SK-N-SH (cell line): ENCODE measurements around the gene RAD51B. TPM values are rescaled to one million over a fixed set of nuclear protein-coding genes. Genes with fewer than 3 reads are reported as not detected.

Experiments used
- CTCF ChIA-PET: fragments of 300-600, 350-600 bp; formaldehyde crosslinking; extraction: SDS; loops from one replicate; lab custom pipeline; 2021; lab: Yijun Ruan, JAX
- POLR2A ChIA-PET: fragments of 350-600 bp; sonication (Branson Sonifier 250); formaldehyde crosslinking; extraction: SDS; loops from one replicate; lab custom pipeline; 2020; ENCODE audit warnings: antibody characterized with exemption, inconsistent platforms; lab: Yijun Ruan, JAX
- DNase-seq: peaks from one replicate; pipeline ENCODE4 v3.0.0; 2012
- H2AFZ ChIP-seq: fragments of 200-600 bp; sonication (generic); 2 replicates; pipeline ENCODE4 v1.8.1; 2016; ENCODE audit warnings: antibody characterized with exemption, mild to moderate bottlenecking, low read depth
- H3F3A ChIP-seq: fragments of 200-600 bp; sonication (generic); replicated peaks from 2 replicates; pipeline ENCODE3; 2016; ENCODE audit warnings: antibody characterized with exemption, mild to moderate bottlenecking; ENCODE audit not compliant: insufficient read depth
- H3K27ac ChIP-seq, 2 experiments: fragments of 200-500 bp in 1 of 2; fragments of 200-600 bp in 1 of 2; sonication (Bioruptor generic) in 1 of 2; sonication (generic), shearing (Covaris generic) in 1 of 2; 2 replicates each; pipeline versions ENCODE4 v1.5.1 to v1.6.1; 2014 to 2016; ENCODE audit warnings: low read depth in 2 of 2, inconsistent platforms in 1 of 2, low read length in 1 of 2, mild to moderate bottlenecking in 1 of 2, mixed read lengths in 1 of 2
- H3K27me3 ChIP-seq: fragments of 200-600 bp; sonication (generic), shearing (Covaris generic); 2 replicates; pipeline ENCODE4 v1.6.1; 2016; ENCODE audit warnings: mixed run types; ENCODE audit not compliant: insufficient read depth
- H3K36me3 ChIP-seq, 2 experiments: fragments of 200-500 bp in 1 of 2; fragments of 200-600 bp in 1 of 2; sonication (Bioruptor generic) in 1 of 2; sonication (generic) in 1 of 2; replicated peaks in 1 of 2; 2 replicates each; pipeline versions ENCODE3 to v1.5.1; 2014 to 2016; ENCODE audit warnings: low read length in 1 of 2, mild to moderate bottlenecking in 1 of 2; ENCODE audit not compliant: insufficient read depth in 2 of 2, control insufficient read depth in 1 of 2
- H3K4me1 ChIP-seq, 2 experiments: fragments of 200-500 bp in 1 of 2; fragments of 200-600 bp in 1 of 2; sonication (Bioruptor generic) in 1 of 2; sonication (generic), shearing (Covaris generic) in 1 of 2; 2 replicates each; pipeline versions ENCODE4 v1.5.1 to v1.6.1; 2014 to 2016; ENCODE audit warnings: low read depth in 1 of 2, low read length in 1 of 2, mixed run types in 1 of 2; ENCODE audit not compliant: insufficient read depth in 2 of 2, control insufficient read depth in 1 of 2
- H3K4me2 ChIP-seq: fragments of 200-600 bp; sonication (generic), shearing (Covaris generic); 2 replicates; pipeline ENCODE4 v1.6.1; 2017; ENCODE audit warnings: mixed run types
- H3K4me3 ChIP-seq, 2 experiments: fragments of 200-500 bp in 1 of 2; fragments of 200-600 bp in 1 of 2; sonication (Bioruptor generic) in 1 of 2; sonication (generic), shearing (Covaris generic) in 1 of 2; 2 replicates each; pipeline versions ENCODE4 v1.5.1 to v1.8.1; 2014 to 2016; ENCODE audit warnings: low read depth in 2 of 2, inconsistent platforms in 1 of 2, low read length in 1 of 2, mild to moderate bottlenecking in 1 of 2, mixed read lengths in 1 of 2, moderate library complexity in 1 of 2
- H3K79me2 ChIP-seq: fragments of 200-600 bp; sonication (generic); 2 replicates; pipeline ENCODE4 v1.8.1; 2017; ENCODE audit warnings: mild to moderate bottlenecking; ENCODE audit not compliant: insufficient read depth
- H3K9ac ChIP-seq: fragments of 200-600 bp; sonication (generic); 2 replicates; pipeline ENCODE4 v1.6.1; 2017; ENCODE audit warnings: mixed run types
- H3K9me2 ChIP-seq: fragments of 200-600 bp; sonication (generic); 2 replicates; pipeline ENCODE4 v1.6.1; 2017; ENCODE audit warnings: mixed run types
- H3K9me3 ChIP-seq: fragments of 200-600 bp; sonication (generic); 2 replicates; pipeline ENCODE4 v1.6.1; 2017; ENCODE audit warnings: mixed run types, mild to moderate bottlenecking, moderate library complexity
- H4K20me1 ChIP-seq: fragments of 200-600 bp; sonication (generic); 2 replicates; pipeline ENCODE4 v1.6.1; 2017; ENCODE audit warnings: mild to moderate bottlenecking, mixed run types; ENCODE audit not compliant: insufficient read depth
- CHD2 ChIP-seq: fragments of 150-350 bp; IDR thresholded peaks from 2 replicates; pipeline ENCODE4 v1.6.1; 2018; ENCODE audit warnings: low read length; ENCODE audit not compliant: partially characterized antibody
- EZH2phosphoT487 ChIP-seq: fragments of 200-600 bp; sonication (generic); IDR thresholded peaks from 2 replicates; pipeline ENCODE4 v1.6.1; 2017; ENCODE audit warnings: low read depth, mixed run types, mild to moderate bottlenecking, antibody characterized with exemption, moderate library complexity, borderline replicate concordance
- FOSL2 ChIP-seq: IDR thresholded peaks from 2 replicates; pipeline ENCODE4 v1.4.0; 2012; ENCODE audit warnings: low read depth, mild to moderate bottlenecking, moderate library complexity, borderline replicate concordance
- FOXM1 ChIP-seq: IDR thresholded peaks from 2 replicates; pipeline ENCODE4 v1.4.0; 2012; ENCODE audit warnings: low read depth, mild to moderate bottlenecking
- GABPA ChIP-seq: IDR thresholded peaks from 2 replicates; pipeline ENCODE4 v1.4.0; 2012; ENCODE audit warnings: low read depth, mild to moderate bottlenecking
- GATA2 ChIP-seq: sonication (generic); formaldehyde crosslinking; IDR thresholded peaks from 2 replicates; pipeline ENCODE4 v1.5.0; 2020; ENCODE audit warnings: mild to moderate bottlenecking, missing genetic modification reagents
- MAX ChIP-seq: IDR thresholded peaks from 2 replicates; pipeline ENCODE4 v1.4.0; 2012; ENCODE audit warnings: low read depth
- MEF2A ChIP-seq: IDR thresholded peaks from 2 replicates; pipeline ENCODE4 v1.4.0; 2012; ENCODE audit warnings: low read depth, borderline replicate concordance
- MXI1 ChIP-seq: IDR thresholded peaks from 2 replicates; pipeline ENCODE4 v1.6.1; 2012; ENCODE audit warnings: mild to moderate bottlenecking, low read depth, low read length, improper control_type of control experiment
- PBX3 ChIP-seq: IDR thresholded peaks from 2 replicates; pipeline ENCODE4; 2012
- POLR2AphosphoS5 ChIP-seq: IDR thresholded peaks from 2 replicates; pipeline ENCODE4 v1.6.1; 2012; ENCODE audit warnings: low read depth, low read length
- RFX5 ChIP-seq: IDR thresholded peaks from 2 replicates; pipeline ENCODE4 v1.6.1; 2012; ENCODE audit warnings: mild to moderate bottlenecking, improper control_type of control experiment, low read length
- RXRA ChIP-seq: IDR thresholded peaks from 2 replicates; pipeline ENCODE4 v1.4.0; 2012; ENCODE audit warnings: low read depth, mild to moderate bottlenecking, borderline replicate concordance
- SMC3 ChIP-seq: IDR thresholded peaks from 2 replicates; pipeline ENCODE4 v1.6.1; 2012; ENCODE audit warnings: low read depth, low read length, improper control_type of control experiment
- TAF1 ChIP-seq: IDR thresholded peaks from 2 replicates; pipeline ENCODE4 v1.6.1; 2012; ENCODE audit warnings: low read depth, mild to moderate bottlenecking, low read length, moderate library complexity, borderline replicate concordance
- TCF12 ChIP-seq: IDR thresholded peaks from 2 replicates; pipeline ENCODE4 v1.4.0; 2012
- TEAD4 ChIP-seq: IDR thresholded peaks from 2 replicates; pipeline ENCODE4 v1.4.0; 2012; ENCODE audit warnings: mild to moderate bottlenecking, borderline replicate concordance; ENCODE audit not compliant: insufficient read depth
- ZBTB33 ChIP-seq: IDR thresholded peaks from 2 replicates; pipeline ENCODE4 v1.4.0; 2012; ENCODE audit warnings: low read depth, borderline replicate concordance
- WGBS: methylation state at CpG from one replicate; pipeline ENCODE4 v1.1.6; 2017; ENCODE audit warnings: low lambda C conversion rate; 5-methylcytosine and 5-hydroxymethylcytosine counted together
- polyA plus RNA-seq, 3 experiments: library from polyadenylated mRNA; depleted of rRNA; stranded (reverse); fragments of >200 nt; gene quantifications; 2 replicates each; pipeline ENCODE4 v1.2.3, GENCODE V29; 2012
- TF ChIP-seq, protein P1 (sequence below): fragments of 150-350 bp; IDR thresholded peaks from 2 replicates; pipeline ENCODE4 v1.6.1; 2016; ENCODE audit warnings: mild to moderate bottlenecking, low read depth, low read length

Gene RAD51B
- polyA plus RNA-seq, 1 of the 3 experiments (the other 2 are of a cell fraction) = 6.0 TPM

DNA sequence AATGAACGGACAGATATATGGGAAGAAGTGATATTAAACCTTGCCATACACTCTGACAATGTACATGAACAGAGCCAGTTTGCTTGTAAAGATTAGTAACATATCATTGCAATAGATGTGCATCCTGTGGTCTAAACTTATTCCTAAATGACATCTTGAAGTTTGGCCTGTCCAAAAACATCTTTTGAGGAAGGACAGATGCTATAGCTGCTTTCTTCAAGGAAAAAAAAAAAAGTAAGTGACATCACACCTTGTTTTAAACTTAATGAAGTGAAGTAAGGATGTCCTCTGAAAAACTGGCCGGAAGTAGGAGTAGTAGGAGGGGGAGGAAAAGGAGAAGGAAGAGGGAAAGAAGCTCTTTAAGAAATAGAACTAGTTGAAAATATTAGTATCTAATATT lies 132.8 kb downstream of the RAD51B start:
- Histone ChIP-seq H3K4me2 (no peak overlapping the region), H3K9ac (no peak overlapping the region)
- POLR2A ChIA-PET = interaction anchor here (0.7 kb wide), 1 partner anchor 300 kb away, joined by 3 read pairs; no protein-coding TSS in a partner anchor

GRCh38 chr14:67952786-67953185 lies 133.2 kb downstream of the RAD51B start:
- no peak overlapping the region for H2AFZ ChIP-seq
- no peaks in the 10 kb centered on the region for H3K9me3 ChIP-seq
- no peak for DNase-seq
- no peak for TF ChIP-seq MAX
- TF ChIP-seq ZBTB33 = no peak
- TF ChIP-seq GABPA = no peak
- TF ChIP-seq TEAD4 = no peak
- TF ChIP-seq MXI1 = no peak
- no peak for TF ChIP-seq FOSL2
- no peak for TF ChIP-seq PBX3
- TF ChIP-seq TAF1 = no peak
- TF ChIP-seq TCF12 = no peak
- no peak for TF ChIP-seq MEF2A
- TF ChIP-seq POLR2AphosphoS5 = no peak
- H3K9ac ChIP-seq = no peak overlapping the region
- H3K36me3 ChIP-seq = no peaks in the 10 kb centered on the region
- no peaks in the 10 kb centered on the region for H3F3A ChIP-seq
- no peak overlapping the region for H3K4me3 ChIP-seq
- no peaks in the 10 kb centered on the region for H4K20me1 ChIP-seq
- CTCF ChIA-PET = interaction anchor here (1.3 kb wide), 1 partner anchor 837 kb away, joined by 3 read pairs; no protein-coding TSS in a partner anchor
- no peaks in the 10 kb centered on the region for H3K9me2 ChIP-seq
- H3K79me2 ChIP-seq = no peaks in the 10 kb centered on the region
- POLR2A ChIA-PET = no interaction called here
- H3K4me1 ChIP-seq = no peaks in the 10 kb centered on the region; a peak in 1 of 4 replicates
- no peak overlapping the region for H3K4me2 ChIP-seq
- no peaks in the 10 kb centered on the region for H3K27me3 ChIP-seq
- H3K27ac ChIP-seq = no peak overlapping the region; a peak in 1 of 4 replicates

More for the DNA sequence above, 132.8 kb downstream of the RAD51B start:
- Histone ChIP-seq H3K9me3 (no peaks in the 10 kb centered on the region), H3K4me3 (no peak overlapping the region), H4K20me1 (no peaks in the 10 kb centered on the region), H3K4me1 (no peaks in the 10 kb centered on the region; a peak in 1 of 4 replicates), H2AFZ (no peak overlapping the region), H3K79me2 (no peaks in the 10 kb centered on the region), H3K9me2 (no peaks in the 10 kb centered on the region), H3F3A (no peaks in the 10 kb centered on the region), H3K36me3 (no peaks in the 10 kb centered on the region), H3K27ac (no peak overlapping the region; a peak in 1 of 4 replicates), H3K27me3 (no peaks in the 10 kb centered on the region)
- TF ChIP-seq RXRA = no peak
- TF ChIP-seq CHD2 = no peak
- no peak for TF ChIP-seq SMC3
- no peak for TF ChIP-seq RFX5
- TF ChIP-seq GABPA = no peak
- TF ChIP-seq, protein P1, sequence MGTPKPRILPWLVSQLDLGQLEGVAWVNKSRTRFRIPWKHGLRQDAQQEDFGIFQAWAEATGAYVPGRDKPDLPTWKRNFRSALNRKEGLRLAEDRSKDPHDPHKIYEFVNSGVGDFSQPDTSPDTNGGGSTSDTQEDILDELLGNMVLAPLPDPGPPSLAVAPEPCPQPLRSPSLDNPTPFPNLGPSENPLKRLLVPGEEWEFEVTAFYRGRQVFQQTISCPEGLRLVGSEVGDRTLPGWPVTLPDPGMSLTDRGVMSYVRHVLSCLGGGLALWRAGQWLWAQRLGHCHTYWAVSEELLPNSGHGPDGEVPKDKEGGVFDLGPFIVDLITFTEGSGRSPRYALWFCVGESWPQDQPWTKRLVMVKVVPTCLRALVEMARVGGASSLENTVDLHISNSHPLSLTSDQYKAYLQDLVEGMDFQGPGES = no peak
- no peak for TF ChIP-seq ZBTB33
- no peak for TF ChIP-seq MXI1
- TF ChIP-seq GATA2 = no peak
- no peak for TF ChIP-seq FOXM1
- TF ChIP-seq EZH2phosphoT487 = no peak
- TF ChIP-seq MEF2A = no peak
- DNase-seq = no peak
- CTCF ChIA-PET = interaction anchor here (0.6 to 1.5 kb wide), 2 partner anchors 10 to 73 kb away, joined by 3 read pairs; no protein-coding TSS in a partner anchor
- 80% methylated on average over 2 of the region's 2 CpGs for WGBS
